Gastroesophageal sphincter (tissue), 3 donors: Measurements from ENCODE around the gene BHLHE41.

Experiments
- CTCF ChIP-seq, 4 experiments: fragments of 200-600 bp in 2 of 4; fragments of 450-650 bp in 2 of 4; sonication (generic) in 1 of 4; IDR thresholded peaks; one replicate each; pipeline ENCODE4 v1.5.1; 2017 to 2019; ENCODE audit warnings: antibody characterized with exemption in 4 of 4, mild to moderate bottlenecking in 2 of 4, moderate library complexity in 2 of 4
- POLR2AphosphoS5 ChIP-seq: sonication (generic); formaldehyde crosslinking; IDR thresholded peaks from one replicate; pipeline ENCODE4 v1.6.1; 2017; ENCODE audit warnings: antibody characterized with exemption

- TF ChIP-seq CTCF (IDR thresholded peaks at IDR 0.05) (no peak), POLR2AphosphoS5 (no peak)
Observed at GRCh38 chr12:26091822-26092221, 33.0 kb downstream of the BHLHE41 start.
